Smooth muscle cell (in vitro differentiated cells): ENCODE data around the gene MOB4. TPM values are rescaled to one million over a fixed set of nuclear protein-coding genes. Genes with fewer than 3 reads are reported as not detected.

Source experiments
- DNase-seq: peaks from one replicate; lab custom pipeline; 2025; ENCODE audit not compliant: unreplicated experiment; lab: John Stamatoyannopoulos, UW
- H2AFZ ChIP-seq: fragments of 200-600 bp; sonication (generic); 2 replicates; pipeline ENCODE4 v1.6.0; 2016; ENCODE audit warnings: antibody characterized with exemption, low read depth, mild to moderate bottlenecking
- H3F3A ChIP-seq: fragments of 200-600 bp; sonication (generic); 2 replicates; pipeline ENCODE4 v1.6.0; 2017; ENCODE audit warnings: antibody characterized with exemption, low read depth
- H3K27ac ChIP-seq: fragments of 200-600 bp; sonication (generic); 2 replicates; pipeline ENCODE4 v1.5.1; 2016; ENCODE audit warnings: low read depth, mild to moderate bottlenecking
- H3K27me3 ChIP-seq: fragments of 200-600 bp; sonication (generic); 2 replicates; pipeline ENCODE4 v1.6.1; 2016; ENCODE audit warnings: low read depth, mild to moderate bottlenecking
- H3K36me3 ChIP-seq: fragments of 200-600 bp; sonication (generic); 2 replicates; pipeline ENCODE4 v1.5.1; 2016; ENCODE audit warnings: low read depth
- H3K4me1 ChIP-seq: fragments of 200-600 bp; sonication (generic); 2 replicates; pipeline ENCODE4 v1.5.1; 2016; ENCODE audit warnings: low read depth
- H3K4me2 ChIP-seq: fragments of 200-600 bp; sonication (generic); 2 replicates; pipeline ENCODE4 v1.6.0; 2016; ENCODE audit warnings: mild to moderate bottlenecking
- H3K4me3 ChIP-seq: fragments of 200-600 bp; sonication (generic); 2 replicates; pipeline ENCODE4 v1.5.1; 2016; ENCODE audit warnings: mild to moderate bottlenecking
- H3K79me2 ChIP-seq: fragments of 200-600 bp; sonication (generic); 2 replicates; pipeline ENCODE4 v1.6.0; 2016; ENCODE audit warnings: low read depth, mild to moderate bottlenecking
- H3K9ac ChIP-seq: fragments of 200-600 bp; sonication (generic); 2 replicates; pipeline ENCODE4 v1.6.0; 2016; ENCODE audit warnings: low read depth
- H3K9me3 ChIP-seq: fragments of 200-600 bp; sonication (generic); replicated peaks from 2 replicates; pipeline ENCODE4 v1.5.1; 2016; ENCODE audit warnings: low read depth
- H4K20me1 ChIP-seq: fragments of 200-600 bp; sonication (generic); 2 replicates; pipeline ENCODE4 v1.6.0; 2016; ENCODE audit warnings: low read depth
- CTCF ChIP-seq: fragments of 200-600 bp; sonication (generic); IDR thresholded peaks from 2 replicates; pipeline ENCODE4 v1.5.1; 2017; ENCODE audit warnings: borderline replicate concordance, mild to moderate bottlenecking, antibody characterized with exemption; ENCODE audit not compliant: insufficient read depth, poor library complexity, severe bottlenecking
- WGBS: methylation state at CpG from one replicate; pipeline ENCODE4 v1.1.7; 2016; ENCODE audit warnings: low lambda C conversion rate; 5-methylcytosine and 5-hydroxymethylcytosine counted together
- polyA plus RNA-seq: library from polyadenylated mRNA; unstranded; fragments of >200 nt; fragmentation: Nextera tagmentation; extraction: Ambion mirVana; gene quantifications from 2 replicates; pipeline ENCODE4 v1.2.1, GENCODE V29; 2016
- total RNA-seq: library from RNA; depleted of rRNA; stranded (reverse); fragments of >200 nt; gene quantifications from 2 replicates; pipeline ENCODE4 v1.2.3, GENCODE V29; 2014

MOB4 gene
- total and polyA plus RNA-seq, 2 experiments from 2014 or later: 69.3 to 73.1 TPM

GRCh38 chr2:197515315-197515738, 539 bp upstream of the MOB4 start:
- Histone ChIP-seq H3F3A (peaks cover 7% of the 10 kb centered on the region), H3K4me3 (peak overlapping the region; percentile 97), H3K27me3 (no peaks in the 10 kb centered on the region), H3K4me1 (peaks cover 18% of the 10 kb centered on the region), H3K27ac (peak overlapping the region; percentile 58), H3K9me3 (no peaks in the 10 kb centered on the region), H2AFZ (peak overlapping the region; percentile 90), H3K79me2 (peaks cover 45% of the 10 kb centered on the region), H3K9ac (peak overlapping the region; percentile 92), H4K20me1 (peaks cover 38% of the 10 kb centered on the region), H3K36me3 (no peaks in the 10 kb centered on the region), H3K4me2 (peak overlapping the region; percentile 90)
- WGBS: 3% methylated on average over 16 of the region's 16 CpGs
- no peak for DNase-seq
- TF ChIP-seq CTCF: no peak

DNA sequence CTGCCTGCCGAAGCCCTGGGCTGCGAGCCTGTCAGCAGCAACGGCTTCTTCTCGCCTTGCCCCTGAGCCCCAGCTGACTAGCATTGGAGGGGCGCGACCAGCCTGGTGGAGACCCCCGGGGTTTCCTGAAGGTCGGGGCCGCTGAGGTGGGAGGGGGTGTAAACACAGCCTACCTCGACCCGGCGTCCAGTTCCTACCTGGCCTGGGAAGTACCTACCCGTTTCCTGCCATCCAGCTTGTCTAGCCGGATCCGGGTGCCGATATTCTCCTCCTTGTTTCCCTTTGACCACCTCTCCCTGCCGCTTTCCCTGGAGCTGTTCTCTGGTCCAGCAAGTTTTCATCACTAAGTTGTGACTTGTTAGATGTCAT, 511 bp downstream of the MOB4 start:
- WGBS: under 1% methylated on average over 17 of the region's 17 CpGs

GRCh38 chr2:197517150-197517549, 1.3 kb downstream of the MOB4 start:
- Histone ChIP-seq H2AFZ (no peak overlapping the region), H3K9me3 (no peaks in the 10 kb centered on the region), H3K4me1 (peaks cover 18% of the 10 kb centered on the region), H3K79me2 (peaks cover 63% of the 10 kb centered on the region), H3K4me3 (peak overlapping the region; percentile 97), H3K27ac (peak overlapping the region; percentile 58), H3K9ac (peak overlapping the region; percentile 92), H4K20me1 (peaks cover 53% of the 10 kb centered on the region), H3K4me2 (peak overlapping the region; percentile 90), H3F3A (peaks cover 7% of the 10 kb centered on the region), H3K27me3 (no peaks in the 10 kb centered on the region), H3K36me3 (no peaks in the 10 kb centered on the region)
- no peak for TF ChIP-seq CTCF
- no peak for DNase-seq
- 71% methylated on average over 2 of the region's 2 CpGs for WGBS

More for the DNA sequence above, 511 bp downstream of the MOB4 start:
- peak overlapping the region; percentile 58 for H3K27ac ChIP-seq
- H4K20me1 ChIP-seq: peaks cover 47% of the 10 kb centered on the region
- H3K4me3 ChIP-seq: peak overlapping the region; percentile 97
- peaks cover 18% of the 10 kb centered on the region for H3K4me1 ChIP-seq
- peak overlapping the region; percentile 84 for H2AFZ ChIP-seq
- no peaks in the 10 kb centered on the region for H3K27me3 ChIP-seq
- DNase-seq: no peak
- peak overlapping the region; percentile 92 for H3K9ac ChIP-seq
- H3K9me3 ChIP-seq: no peaks in the 10 kb centered on the region
- H3F3A ChIP-seq: peaks cover 7% of the 10 kb centered on the region
- peaks cover 55% of the 10 kb centered on the region for H3K79me2 ChIP-seq
- no peaks in the 10 kb centered on the region for H3K36me3 ChIP-seq
- peak overlapping the region; percentile 90 for H3K4me2 ChIP-seq
- no peak for TF ChIP-seq CTCF

DNA sequence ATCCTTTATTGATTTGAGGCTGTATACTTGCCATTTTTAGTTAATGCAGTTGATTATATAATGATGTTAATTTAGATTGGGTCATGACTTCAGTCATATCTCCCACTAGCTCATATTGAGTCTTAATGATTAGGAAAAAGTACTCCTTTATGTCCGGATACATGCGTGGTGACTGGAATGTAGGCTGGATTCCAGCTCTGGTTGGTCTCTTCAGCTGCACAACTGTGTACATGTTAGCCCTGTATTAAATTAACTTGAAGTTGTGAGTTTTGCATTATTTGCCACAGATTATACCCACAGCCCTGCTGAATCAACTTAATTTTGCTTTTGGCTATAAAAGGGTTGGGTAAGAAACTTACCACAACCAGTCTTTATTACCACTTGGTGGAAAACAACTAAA, 22.5 kb downstream of the MOB4 start:
- WGBS: 92% methylated on average over 2 of the region's 2 CpGs
- peaks cover 92% of the 10 kb centered on the region for H3K79me2 ChIP-seq
- no peaks in the 10 kb centered on the region for H3K27me3 ChIP-seq
- no peak overlapping the region for H3K27ac ChIP-seq
- no peaks in the 10 kb centered on the region for H3F3A ChIP-seq
- H3K9me3 ChIP-seq: no peaks in the 10 kb centered on the region
- peaks cover 23% of the 10 kb centered on the region for H3K36me3 ChIP-seq
- no peak overlapping the region for H3K4me3 ChIP-seq
- no peak overlapping the region for H3K9ac ChIP-seq
- H3K4me1 ChIP-seq: no peaks in the 10 kb centered on the region
- no peak for DNase-seq
- peaks cover 85% of the 10 kb centered on the region for H4K20me1 ChIP-seq
- TF ChIP-seq CTCF: no peak
- no peak overlapping the region for H3K4me2 ChIP-seq
- no peak overlapping the region for H2AFZ ChIP-seq
